Muscle layer of colon (tissue), 2 donors: ENCODE measurements around the gene PIK3R1.

Source experiments
- H3K27ac ChIP-seq: one replicate; pipeline ENCODE4 v1.7.0; 2013; ENCODE audit warnings: low read depth, mild to moderate bottlenecking, low read length, moderate library complexity
- H3K27me3 ChIP-seq, 2 donors: one replicate each; pipeline ENCODE4 v1.7.0; 2013; ENCODE audit warnings: low read length in 2 of 2, mild to moderate bottlenecking in 2 of 2; ENCODE audit not compliant: insufficient read depth in 2 of 2, control insufficient read depth in 1 of 2
- H3K36me3 ChIP-seq: one replicate; pipeline ENCODE4 v1.7.0; 2013; ENCODE audit warnings: mild to moderate bottlenecking, low read length; ENCODE audit not compliant: insufficient read depth
- H3K4me1 ChIP-seq: one replicate; pipeline ENCODE4 v1.7.0; 2013; ENCODE audit warnings: mild to moderate bottlenecking, low read length; ENCODE audit not compliant: insufficient read depth
- H3K4me3 ChIP-seq, 2 donors: one replicate each; pipeline ENCODE4 v1.7.0; 2013; ENCODE audit warnings: low read length in 2 of 2, low read depth in 1 of 2, mild to moderate bottlenecking in 1 of 2, moderate library complexity in 1 of 2
- H3K9ac ChIP-seq: one replicate; pipeline ENCODE4 v1.7.0; 2013; ENCODE audit warnings: low read length
- H3K9me3 ChIP-seq: one replicate; pipeline ENCODE4 v1.7.0; 2013; ENCODE audit warnings: mild to moderate bottlenecking, low read length
- donor health status: abdominal sarcoma.
- donor health status: Adenocarcinoma of cecum.

The PIK3R1 gene

DNA sequence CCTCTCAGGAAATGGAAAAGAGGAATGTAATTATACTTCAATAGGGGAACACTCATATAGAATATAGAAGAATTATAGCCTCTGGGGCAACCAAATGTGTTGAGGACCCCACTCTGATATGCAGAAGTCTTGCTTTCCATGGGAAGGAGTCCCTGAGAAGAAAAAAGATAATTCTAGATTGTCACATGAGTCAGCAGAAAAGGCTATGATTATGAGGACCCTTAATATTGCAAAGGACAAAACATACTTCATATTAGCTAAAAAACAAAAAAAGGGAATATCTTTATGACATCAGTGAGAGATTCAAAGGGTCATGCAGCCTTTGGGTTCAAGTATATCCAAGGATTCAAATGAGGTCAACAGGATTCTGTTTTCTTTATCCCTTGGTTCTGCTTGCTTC, 119.5 kb downstream of the PIK3R1 start:
- no peaks in the 10 kb centered on the region for H3K36me3 ChIP-seq
- H3K27ac ChIP-seq, result no peak overlapping the region
- H3K4me3 ChIP-seq, result no peak overlapping the region
- H3K27me3 ChIP-seq, result no peaks in the 10 kb centered on the region
- no peak overlapping the region for H3K9ac ChIP-seq
- peaks cover 7% of the 10 kb centered on the region for H3K4me1 ChIP-seq
- H3K9me3 ChIP-seq, result no peaks in the 10 kb centered on the region

DNA sequence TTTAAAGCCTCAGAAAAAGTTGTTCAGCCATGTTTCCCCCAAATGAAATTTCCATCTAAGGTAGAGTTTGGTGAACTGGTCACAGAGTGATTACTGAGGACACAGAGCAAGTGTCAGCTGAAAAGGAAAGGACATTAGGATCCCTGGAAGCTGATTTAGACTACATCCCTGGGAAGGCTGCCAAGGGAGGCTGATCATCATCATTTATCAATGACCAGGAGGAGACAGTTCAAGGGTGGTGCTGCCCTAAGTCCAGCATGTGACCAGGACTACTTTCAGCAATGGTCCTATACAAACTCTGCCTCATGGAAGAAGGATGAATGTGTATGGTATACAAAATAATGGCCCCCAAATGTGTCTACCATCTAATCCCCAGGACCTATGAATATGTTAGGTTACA, 120.6 kb downstream of the PIK3R1 start:
- no peak overlapping the region for H3K4me3 ChIP-seq
- no peaks in the 10 kb centered on the region for H3K36me3 ChIP-seq
- H3K27ac ChIP-seq, result no peak overlapping the region
- no peaks in the 10 kb centered on the region for H3K9me3 ChIP-seq
- peaks cover 2% of the 10 kb centered on the region for H3K4me1 ChIP-seq
- no peaks in the 10 kb centered on the region for H3K27me3 ChIP-seq
- H3K9ac ChIP-seq, result no peak overlapping the region

DNA sequence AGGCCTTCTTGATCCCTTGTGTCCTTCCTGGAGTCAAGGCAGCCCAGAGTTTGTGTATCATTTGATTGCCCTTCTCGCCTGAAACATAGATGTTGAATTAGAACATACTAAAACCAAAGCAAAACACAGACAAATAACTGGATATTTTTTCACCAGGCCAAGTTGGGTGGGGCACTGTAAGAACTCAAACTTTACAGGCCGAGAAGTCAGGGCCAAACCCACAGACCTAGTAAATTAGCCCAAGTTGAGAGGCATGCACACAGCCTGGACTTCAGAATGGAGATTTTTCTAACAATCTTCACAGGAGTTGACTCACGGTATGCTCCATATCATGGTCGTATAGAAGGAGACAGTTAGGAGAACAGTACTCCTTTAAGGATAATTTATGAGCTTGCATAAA, 121.7 kb downstream of the PIK3R1 start:
- no peak overlapping the region for H3K27ac ChIP-seq

DNA sequence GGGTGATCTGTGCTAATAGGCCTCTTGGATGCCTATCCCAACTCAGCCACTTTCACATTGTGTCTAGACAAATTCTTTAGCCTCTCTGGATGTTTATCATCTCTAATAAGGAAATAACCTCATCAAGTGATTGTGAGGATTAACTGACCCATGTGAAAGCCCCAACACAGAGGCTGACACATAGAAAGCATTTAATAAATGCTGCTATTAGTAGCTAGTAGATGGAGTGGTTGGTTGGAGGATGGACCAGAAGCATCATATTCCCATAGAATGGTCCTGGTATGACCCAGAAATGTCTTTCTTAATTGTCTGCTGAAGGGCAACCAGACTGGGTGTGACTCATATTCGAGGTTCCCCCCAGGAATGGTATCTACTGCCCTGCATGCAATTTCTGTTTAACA, 124.4 kb downstream of the PIK3R1 start:
- Histone ChIP-seq H3K36me3 (no peaks in the 10 kb centered on the region), H3K4me3 (no peak overlapping the region)

More for the DNA sequence above, 121.7 kb downstream of the PIK3R1 start:
- H3K27me3 ChIP-seq, result no peaks in the 10 kb centered on the region
- no peaks in the 10 kb centered on the region for H3K4me1 ChIP-seq
- no peak overlapping the region for H3K4me3 ChIP-seq
- no peaks in the 10 kb centered on the region for H3K9me3 ChIP-seq
- H3K9ac ChIP-seq, result no peak overlapping the region
- no peaks in the 10 kb centered on the region for H3K36me3 ChIP-seq

DNA sequence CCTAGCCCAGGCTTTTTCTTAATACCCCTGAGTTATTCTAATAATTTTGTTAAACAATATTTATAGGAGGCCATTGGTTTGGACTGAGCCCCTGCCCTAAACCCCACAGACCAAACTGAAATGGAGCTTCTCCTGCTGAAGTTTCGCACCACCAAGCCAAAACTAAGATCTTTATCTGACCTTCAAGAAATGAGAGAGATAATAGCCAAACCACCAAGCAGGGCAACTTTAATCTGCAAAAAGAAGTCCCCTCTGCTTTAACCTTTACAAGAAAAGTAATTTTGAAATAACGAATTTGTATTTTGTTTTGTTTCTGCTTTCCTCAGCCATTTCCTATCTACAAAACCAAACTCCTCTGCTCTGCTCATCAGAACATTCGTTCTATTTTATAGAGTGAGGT, 125.5 kb downstream of the PIK3R1 start:
- H3K36me3 ChIP-seq, result no peaks in the 10 kb centered on the region
- no peak overlapping the region for H3K27ac ChIP-seq
- H3K9me3 ChIP-seq, result no peaks in the 10 kb centered on the region
- no peak overlapping the region for H3K9ac ChIP-seq
- no peaks in the 10 kb centered on the region for H3K4me1 ChIP-seq
- H3K4me3 ChIP-seq, result no peak overlapping the region
- H3K27me3 ChIP-seq, result no peaks in the 10 kb centered on the region

More for the DNA sequence above, 124.4 kb downstream of the PIK3R1 start:
- no peaks in the 10 kb centered on the region for H3K9me3 ChIP-seq
- no peak overlapping the region for H3K9ac ChIP-seq
- H3K27ac ChIP-seq, result no peak overlapping the region
- no peaks in the 10 kb centered on the region for H3K4me1 ChIP-seq
- H3K27me3 ChIP-seq, result no peaks in the 10 kb centered on the region

DNA sequence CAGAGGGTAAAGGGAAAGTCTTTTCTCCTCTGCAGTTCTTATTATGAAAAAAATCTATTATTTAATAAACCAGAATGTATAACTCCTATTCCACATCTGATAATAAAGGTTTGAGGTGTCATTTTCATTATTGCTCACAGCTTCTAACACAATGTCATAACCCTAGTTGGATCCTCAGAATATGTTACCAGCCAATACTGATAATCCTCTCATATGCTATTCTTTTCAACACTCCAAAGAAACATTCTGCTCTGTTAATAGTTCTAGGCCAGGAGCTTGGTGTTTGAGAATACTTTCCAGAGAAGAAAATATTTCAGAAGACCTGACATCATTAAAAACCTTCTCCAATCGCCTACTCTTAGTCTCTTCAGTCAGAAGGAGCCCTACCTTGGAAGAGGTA, 127.1 kb downstream of the PIK3R1 start:
- Histone ChIP-seq H3K4me1 (no peaks in the 10 kb centered on the region), H3K9me3 (no peaks in the 10 kb centered on the region), H3K27ac (no peak overlapping the region), H3K36me3 (no peaks in the 10 kb centered on the region), H3K27me3 (no peaks in the 10 kb centered on the region), H3K4me3 (no peak overlapping the region), H3K9ac (no peak overlapping the region)

DNA sequence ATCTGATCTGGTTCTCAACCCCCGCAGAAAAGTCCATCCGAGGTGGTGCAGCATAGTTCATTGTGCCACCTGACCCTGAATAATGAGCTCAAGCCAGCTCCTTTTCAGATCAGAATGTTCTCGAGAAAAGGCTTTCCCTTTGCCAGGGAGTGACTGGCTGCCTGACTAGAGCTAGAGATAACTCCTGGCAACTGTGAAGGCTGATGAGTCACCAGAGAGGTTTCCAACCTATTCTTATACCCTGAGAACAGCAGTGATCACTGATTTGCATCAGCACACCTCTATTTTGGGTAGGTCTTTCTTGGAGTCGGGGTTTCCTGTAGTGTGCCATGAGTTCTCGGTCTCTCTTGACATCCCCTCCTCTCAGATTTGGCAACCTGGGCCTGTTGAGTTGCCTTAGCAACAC, 127.9 kb downstream of the PIK3R1 start:
- Histone ChIP-seq H3K36me3 (no peaks in the 10 kb centered on the region), H3K27me3 (no peaks in the 10 kb centered on the region), H3K4me3 (no peak overlapping the region), H3K9me3 (no peaks in the 10 kb centered on the region), H3K4me1 (no peaks in the 10 kb centered on the region), H3K27ac (no peak overlapping the region), H3K9ac (no peak overlapping the region)

DNA sequence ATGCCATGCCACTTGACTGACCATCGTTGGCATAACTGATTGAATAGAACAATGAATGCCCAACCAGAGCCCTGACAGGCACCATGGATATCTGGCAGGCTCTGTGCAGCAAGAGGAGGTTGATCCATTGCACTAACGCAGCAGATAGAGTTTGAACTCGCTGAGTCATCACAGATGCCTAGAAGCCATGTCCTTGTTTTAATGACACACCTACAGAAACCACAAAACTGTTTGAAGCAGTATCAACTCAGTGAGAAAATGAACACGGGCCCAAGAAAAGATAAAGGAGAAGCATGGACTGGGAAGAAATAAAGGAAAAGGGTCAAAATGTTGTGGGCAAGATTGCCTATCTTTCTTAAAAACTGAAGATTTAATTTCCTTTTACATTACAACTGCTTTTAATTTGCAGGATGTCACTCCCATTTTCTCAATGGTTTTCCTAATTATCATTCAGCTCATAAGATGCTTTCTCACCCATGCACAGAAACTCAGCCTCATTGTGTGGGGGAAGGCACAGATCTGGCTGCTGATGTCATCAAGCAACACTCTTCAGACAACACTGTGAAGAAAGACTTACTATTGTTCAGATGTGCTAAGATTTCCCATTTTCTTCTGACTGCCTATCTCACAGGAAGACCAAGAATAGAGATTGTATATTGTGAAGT, 129.0 kb downstream of the PIK3R1 start:
- Histone ChIP-seq H3K27ac (no peak overlapping the region), H3K36me3 (no peaks in the 10 kb centered on the region), H3K9me3 (no peaks in the 10 kb centered on the region), H3K4me1 (no peaks in the 10 kb centered on the region), H3K9ac (no peak overlapping the region), H3K4me3 (no peak overlapping the region), H3K27me3 (no peaks in the 10 kb centered on the region)

DNA sequence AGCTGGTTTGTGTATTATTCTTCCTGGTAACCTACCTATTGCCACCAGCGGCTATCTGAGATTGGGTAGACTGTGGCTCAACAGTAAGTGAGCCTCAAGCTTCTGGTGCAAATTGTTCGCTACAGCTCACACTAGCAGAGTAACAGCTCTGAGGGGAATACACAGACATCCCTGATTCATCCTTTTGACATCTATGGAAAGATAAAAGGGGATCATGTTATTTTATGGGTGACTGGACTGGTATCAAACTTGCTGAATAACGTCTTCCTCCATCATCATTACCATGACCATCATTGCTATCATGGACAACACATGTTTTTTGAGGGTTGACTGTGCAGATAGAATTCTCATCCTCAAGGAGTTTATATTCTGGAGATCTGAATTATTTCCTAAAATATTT, 129.6 kb downstream of the PIK3R1 start:
- Histone ChIP-seq H3K4me1 (no peaks in the 10 kb centered on the region), H3K4me3 (no peak overlapping the region), H3K9ac (no peak overlapping the region), H3K27me3 (no peaks in the 10 kb centered on the region), H3K9me3 (no peaks in the 10 kb centered on the region), H3K27ac (no peak overlapping the region), H3K36me3 (no peaks in the 10 kb centered on the region)

DNA sequence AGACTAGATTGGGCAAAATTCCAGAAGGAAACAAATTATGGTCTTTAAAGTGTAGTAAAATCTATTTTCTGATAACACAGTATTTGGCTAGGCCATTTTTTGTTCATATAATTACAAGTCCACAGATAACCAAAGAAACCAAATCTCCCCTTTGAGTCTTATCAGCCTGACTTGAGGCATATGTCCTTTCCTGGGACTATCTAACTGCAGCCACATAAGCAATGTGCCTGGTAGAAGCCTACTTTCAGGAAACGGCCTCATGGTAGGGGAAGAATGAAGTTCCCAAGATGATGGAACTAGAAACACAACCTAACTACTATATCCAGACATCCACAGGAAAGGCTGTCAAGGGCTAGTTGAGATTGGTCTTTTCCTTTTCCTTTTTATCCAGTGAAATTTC, 130.0 kb downstream of the PIK3R1 start:
- Histone ChIP-seq H3K27ac (no peak overlapping the region), H3K9ac (no peak overlapping the region), H3K4me3 (no peak overlapping the region), H3K9me3 (no peaks in the 10 kb centered on the region), H3K4me1 (no peaks in the 10 kb centered on the region), H3K36me3 (no peaks in the 10 kb centered on the region), H3K27me3 (no peaks in the 10 kb centered on the region)

DNA sequence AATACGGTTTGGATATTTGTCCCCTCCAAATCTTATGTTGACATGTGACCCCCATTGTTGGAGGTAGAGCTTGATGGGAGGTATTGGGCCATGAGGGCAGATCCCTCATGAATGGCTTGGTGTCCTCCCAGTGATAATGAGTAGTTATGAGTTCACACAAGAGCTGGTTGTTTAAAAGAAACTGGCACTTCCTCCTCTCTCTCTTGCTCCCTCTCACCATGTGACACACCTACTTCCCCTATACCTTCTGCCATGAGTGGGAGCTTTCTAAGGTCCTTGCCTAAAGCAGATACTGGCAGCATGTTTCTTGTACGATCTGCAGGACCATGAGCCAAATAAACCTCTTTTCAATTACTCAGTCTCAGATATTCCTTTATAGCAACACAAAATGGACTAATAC, 132.0 kb downstream of the PIK3R1 start:
- Histone ChIP-seq H3K36me3 (no peaks in the 10 kb centered on the region), H3K27me3 (no peaks in the 10 kb centered on the region), H3K4me3 (no peak overlapping the region), H3K9me3 (no peaks in the 10 kb centered on the region), H3K27ac (no peak overlapping the region), H3K9ac (no peak overlapping the region), H3K4me1 (no peaks in the 10 kb centered on the region)

DNA sequence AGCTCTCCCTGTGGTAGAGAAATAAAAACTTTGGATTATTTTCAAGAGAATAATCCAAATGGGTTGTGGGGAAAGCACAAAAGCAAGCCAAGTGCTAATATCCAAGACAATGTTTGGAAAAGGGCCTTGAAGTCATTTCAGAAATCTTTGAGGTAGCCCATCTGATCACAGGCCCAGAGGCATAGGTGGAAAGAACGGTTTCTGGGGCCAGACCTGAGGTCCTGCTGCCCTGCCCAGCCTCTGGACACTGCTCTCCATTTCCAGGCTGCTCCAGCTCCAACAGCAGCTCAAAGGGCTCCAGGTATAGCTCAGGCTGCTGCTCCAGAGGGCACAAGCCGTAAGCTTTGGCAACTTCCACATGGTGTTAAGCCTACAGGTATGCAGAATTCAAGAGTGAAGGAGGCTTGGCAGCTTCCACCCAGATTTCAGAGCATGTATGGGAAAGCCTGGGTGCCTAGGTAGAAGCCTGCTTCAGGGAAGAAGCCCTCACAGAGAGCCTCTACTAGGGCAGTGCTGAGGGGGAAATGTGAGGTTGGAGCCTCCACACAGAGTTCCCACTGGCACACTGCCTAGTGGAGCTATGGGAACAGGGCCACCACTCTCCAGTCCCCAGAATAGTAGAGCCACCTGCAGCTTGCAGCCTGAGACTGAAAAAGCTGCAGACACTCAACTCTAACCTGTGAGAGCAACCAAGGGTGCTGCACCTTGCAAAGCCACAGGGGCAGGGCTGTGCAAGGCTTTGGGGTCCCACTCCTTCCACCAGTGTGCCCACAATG, 133.1 kb downstream of the PIK3R1 start:
- Histone ChIP-seq H3K9me3 (no peaks in the 10 kb centered on the region), H3K27ac (no peak overlapping the region), H3K4me3 (no peak overlapping the region), H3K36me3 (no peaks in the 10 kb centered on the region), H3K27me3 (no peaks in the 10 kb centered on the region), H3K4me1 (no peaks in the 10 kb centered on the region), H3K9ac (no peak overlapping the region)
